ENCODE results near the gene CCNG2. TPM values are rescaled to one million over a fixed set of nuclear protein-coding genes. Genes with fewer than 3 reads are reported as not detected.
A peak's percentile ranks its signal among the peaks of the same experiment; 100 is the strongest.

The CCNG2 gene
- total RNA-seq, 1 donor from 2014 or later, result 119 TPM

DNA sequence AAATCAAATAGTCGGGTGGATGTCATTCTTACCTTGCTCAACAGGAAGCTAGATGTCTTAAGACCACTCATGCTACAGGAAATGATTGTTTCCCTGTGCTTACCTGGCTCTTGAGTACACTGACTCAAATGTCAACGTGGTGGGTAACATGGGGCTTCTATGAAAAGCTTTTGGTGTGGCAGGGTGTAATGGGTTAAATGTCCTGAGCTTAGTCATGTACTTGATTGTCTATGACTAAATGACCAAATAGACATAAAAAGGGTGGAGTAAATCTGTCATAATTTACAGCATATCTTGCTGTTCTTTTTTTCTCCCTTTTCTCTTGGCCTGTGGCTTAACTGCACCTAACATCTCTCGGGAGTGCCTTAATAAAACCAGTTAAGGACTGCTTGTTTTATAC is 44.9 kb downstream of the CCNG2 start:
- no peak for DNase-seq (ENCODE audit: low spot score)

DNA sequence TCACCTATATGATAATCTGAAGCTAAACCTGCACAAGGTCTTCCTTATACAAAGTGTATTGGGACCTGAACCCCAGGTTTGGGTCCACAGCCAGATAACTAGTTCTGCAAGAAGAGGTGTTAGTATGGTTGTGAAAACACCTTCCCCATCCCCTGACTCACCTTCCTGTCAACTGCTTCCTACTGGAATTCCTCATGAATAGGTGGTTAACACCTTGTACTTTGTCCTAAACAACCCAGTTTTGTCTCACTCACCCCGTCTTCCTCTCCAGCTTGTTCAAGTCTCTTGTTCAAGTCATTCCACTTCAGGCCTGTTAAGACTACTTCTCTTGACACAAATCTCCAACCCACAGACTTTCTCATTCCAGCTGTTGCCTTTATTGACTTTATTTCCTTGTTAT is 45.5 kb downstream of the CCNG2 start:
- DNase-seq (ENCODE audit: low spot score), result no peak

DNA sequence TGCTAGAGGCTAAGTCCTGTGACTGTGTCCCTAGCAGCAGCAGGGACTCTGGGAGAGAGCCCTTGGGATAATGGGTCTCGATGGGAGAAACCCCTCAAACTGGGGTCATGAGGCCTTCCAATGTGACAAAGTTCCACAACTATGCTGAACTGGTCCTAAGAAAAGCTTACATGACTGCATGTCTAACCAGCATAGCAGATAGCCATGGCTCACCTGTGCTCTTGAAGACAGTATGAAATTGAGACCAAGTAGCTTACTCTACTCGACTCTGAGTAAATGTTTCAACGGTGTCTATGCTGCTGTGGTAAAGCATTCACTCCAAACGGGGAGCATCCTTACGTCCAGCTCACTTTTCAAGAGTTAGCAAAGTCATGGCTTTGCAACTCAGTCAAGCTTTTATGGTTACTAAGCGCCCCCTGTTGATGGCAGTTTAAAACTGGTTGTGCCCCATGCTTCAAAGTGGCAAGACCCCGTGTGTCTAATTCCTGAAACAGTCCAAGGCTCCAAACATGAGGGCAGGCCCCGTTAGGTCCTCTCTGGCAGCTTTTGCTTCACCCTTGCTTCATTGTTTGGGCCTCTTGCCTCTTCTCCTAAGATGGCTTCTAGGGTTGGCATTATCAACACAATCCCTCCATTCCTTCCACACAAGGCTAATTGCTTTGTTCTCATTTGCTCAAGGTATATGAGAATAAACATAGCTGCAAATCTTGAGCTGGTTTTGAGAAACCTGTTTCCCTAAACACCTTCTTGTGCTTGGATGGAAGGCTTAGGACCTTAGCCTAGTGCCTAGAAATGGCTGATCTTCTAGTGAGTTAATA is 46.6 kb downstream of the CCNG2 start:
- DNase-seq (ENCODE audit: low spot score), result peak; percentile 88

DNA sequence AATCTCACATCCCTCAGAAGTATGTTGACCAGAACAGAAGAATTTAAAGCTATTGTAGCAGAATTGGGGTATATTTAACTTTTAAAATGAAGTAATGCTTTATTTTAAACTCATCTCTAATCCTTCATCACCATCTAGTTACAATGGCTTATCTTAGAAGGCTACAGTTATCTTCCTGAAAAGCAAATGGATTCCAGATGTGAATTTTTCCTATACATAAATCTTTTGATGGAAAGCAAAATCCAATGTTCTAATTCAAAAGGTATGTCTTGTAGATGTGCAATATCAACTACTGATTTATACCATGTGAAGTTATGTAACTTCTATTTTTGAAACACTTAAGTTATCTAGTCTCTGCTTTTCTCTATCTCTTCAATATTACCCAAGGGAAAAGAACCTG is 47.6 kb downstream of the CCNG2 start:
- peak; percentile 74 for DNase-seq (ENCODE audit: low spot score)

DNA sequence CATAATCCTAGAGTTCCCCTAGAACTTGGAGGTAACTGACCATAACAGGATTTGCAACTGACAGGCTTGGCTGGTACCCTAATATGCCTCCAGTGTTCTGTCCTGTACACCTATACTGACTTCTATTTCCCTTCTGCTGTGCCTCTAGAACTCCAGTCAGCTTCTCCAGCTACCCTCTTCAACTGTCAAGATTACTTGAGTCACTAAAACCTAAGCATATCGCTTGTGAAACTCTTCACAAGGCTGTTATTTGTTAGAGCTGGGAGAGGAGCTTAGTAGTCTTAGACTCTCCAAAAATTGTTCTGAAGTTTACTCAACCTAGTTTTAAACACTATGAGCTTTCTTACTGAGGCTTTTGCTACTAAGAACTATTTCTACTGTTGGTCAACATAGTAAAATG is 52.0 kb downstream of the CCNG2 start:
- DNase-seq (ENCODE audit: low spot score), result no peak

DNA sequence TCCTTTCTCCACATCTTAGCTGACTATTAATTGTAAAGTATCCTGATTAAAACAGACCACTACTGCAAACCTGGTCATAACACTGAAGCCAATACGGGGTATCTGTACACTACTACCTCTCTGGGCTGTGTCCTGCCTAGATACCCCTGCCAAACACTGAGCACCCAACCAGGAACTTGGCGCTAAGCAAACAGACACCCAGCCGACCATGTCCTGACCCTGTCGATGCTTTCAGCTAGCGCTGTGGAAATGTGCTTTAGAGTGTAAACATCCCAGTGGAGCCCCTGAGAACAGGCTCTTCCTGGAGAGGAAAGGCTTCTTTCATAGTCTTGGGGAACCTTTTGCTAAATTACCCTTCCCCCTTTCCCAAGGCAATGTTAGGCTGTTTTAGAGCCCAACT is 52.9 kb downstream of the CCNG2 start:
- no peak for DNase-seq (ENCODE audit: low spot score)

DNA sequence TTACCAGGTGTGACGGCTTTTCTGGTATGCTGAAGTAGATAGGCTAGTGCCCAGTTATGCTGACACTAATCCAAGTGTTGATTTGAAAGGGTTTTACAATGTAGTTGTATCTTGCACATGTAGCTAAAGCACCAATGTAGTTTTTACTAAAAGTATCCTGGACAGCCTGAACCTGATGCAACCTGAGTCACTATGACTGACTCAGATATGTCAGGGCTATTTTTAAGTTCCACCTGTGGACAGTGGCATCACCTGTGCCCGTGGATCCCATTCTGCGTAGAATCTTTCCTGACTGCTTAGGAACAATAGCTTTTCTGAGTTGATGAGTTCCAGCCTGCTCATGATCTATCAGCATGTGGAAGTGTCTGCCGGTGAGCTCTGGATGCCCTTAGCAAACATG is 58.1 kb downstream of the CCNG2 start:
- no peak for DNase-seq (ENCODE audit: low spot score)

DNA sequence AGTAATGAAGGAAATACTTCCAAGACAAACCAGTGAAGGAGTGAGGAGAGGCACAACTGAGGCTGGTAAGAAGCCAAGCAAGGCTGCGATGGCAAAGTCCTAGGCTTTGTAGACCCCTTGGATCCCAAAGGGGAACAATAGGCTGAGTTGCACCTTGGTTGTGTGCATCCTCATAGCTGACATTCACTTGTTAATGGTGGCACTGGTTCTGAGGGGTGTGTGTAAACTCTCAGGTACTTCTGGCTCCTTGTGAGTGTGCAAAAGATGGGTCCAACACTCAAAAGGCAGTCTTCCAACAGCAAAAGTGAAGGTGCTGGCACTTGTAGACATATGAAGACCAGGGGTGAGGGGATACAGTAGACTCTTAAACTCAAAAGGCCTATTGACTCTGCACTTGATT is 60.5 kb downstream of the CCNG2 start:
- no peak for DNase-seq (ENCODE audit: low spot score)

DNA sequence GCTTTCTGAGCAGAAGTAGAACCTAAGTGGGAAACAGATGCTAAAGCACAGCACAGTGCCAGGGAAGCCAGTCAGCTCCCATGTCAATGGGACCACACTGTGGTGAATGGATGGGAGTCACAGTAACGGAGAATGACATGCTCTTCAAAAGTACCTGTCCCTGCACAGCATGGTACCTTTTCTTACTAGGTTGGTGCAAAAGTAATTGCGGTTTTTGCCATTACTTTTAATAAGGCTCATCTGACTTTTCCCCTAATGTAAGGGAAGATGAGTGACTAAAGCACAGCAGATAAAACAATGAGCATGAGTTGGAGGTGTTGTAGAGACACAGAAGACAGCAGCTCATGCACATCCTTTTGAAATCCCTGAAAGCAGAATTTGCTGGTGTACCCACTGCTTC is 62.3 kb downstream of the CCNG2 start:
- no peak for DNase-seq (ENCODE audit: low spot score)

Other genes starting within 250 kb of the CCNG2 start
- 438 TPM for gene SEPTIN11, start 207.5 kb upstream of the CCNG2 start, total RNA-seq (ENCODE audit: insufficient read depth, low replicate concordance)
- 150 TPM for gene CCNI, start 81.2 kb upstream of the CCNG2 start, total RNA-seq (ENCODE audit: insufficient read depth, low replicate concordance)

Measured in umbilical cord (tissue), 2 donors.